ENCODE data around the gene WHRN. TPM values are rescaled to one million over a fixed set of nuclear protein-coding genes. Genes with fewer than 3 reads are reported as not detected.

WHRN gene
- total RNA-seq, 2 experiments from 2014 or later, result 0.19 to 2.1 TPM

DNA sequence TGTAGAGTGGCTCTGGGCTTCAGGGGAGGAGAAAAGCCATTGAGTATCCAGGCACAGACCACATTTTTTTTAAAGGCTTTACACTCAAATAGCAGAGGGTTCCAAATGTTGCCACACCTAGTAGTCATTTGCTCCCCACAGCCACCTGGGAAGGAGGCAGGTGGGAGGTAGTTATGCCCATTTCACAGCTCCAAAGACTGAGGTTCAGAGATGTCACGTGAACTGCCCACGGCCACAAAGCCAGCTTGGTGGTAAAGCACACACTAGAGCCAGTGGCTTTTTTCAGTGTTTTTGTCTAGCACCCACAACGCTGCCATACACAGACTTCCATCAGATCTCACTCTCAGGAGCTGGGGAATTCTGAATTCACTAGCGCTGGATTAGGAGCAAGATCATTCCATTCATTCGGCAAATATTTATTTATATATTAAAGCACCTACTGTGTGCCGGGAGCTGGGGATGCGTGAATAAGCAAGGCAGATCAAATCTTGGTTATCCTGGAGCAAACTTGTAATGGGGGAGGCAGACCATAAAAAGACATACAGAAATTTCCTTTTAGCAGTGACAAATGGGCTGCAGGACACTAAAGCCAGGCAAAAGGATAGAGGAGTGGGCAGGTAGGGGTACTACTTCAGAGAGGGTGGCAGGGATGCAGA is 7.4 kb downstream of the WHRN start:
- intact Hi-C loops (cut with micrococcal nuclease; ENCODE audit: unreplicated experiment), result no loop called here
- POLR2A ChIA-PET, result interaction anchor here (1.0 kb wide), 1 partner anchor 17 kb away, joined by 4 read pairs; no protein-coding TSS in a partner anchor
- Histone ChIP-seq H3K4me3 (ENCODE audit: low read depth, low read length, poor library complexity, severe bottlenecking) (no peak overlapping the region), H3K9me2 (ENCODE audit: insufficient read depth, low read length) (no peaks in the 10 kb centered on the region), H3K27ac (ENCODE audit: low read depth, low read length, poor library complexity, severe bottlenecking) (no peak overlapping the region), H4K20me1 (ENCODE audit: insufficient read depth, low read length) (no peaks in the 10 kb centered on the region), H3K4me2 (ENCODE audit: low read length) (no peak overlapping the region), H3K79me2 (ENCODE audit: insufficient read depth, low read depth, low read length) (no peaks in the 10 kb centered on the region), H2AFZ (ENCODE audit: low read length) (no peak overlapping the region), H3K36me3 (ENCODE audit: insufficient read depth, low read length) (no peaks in the 10 kb centered on the region), H3K4me1 (ENCODE audit: insufficient read depth, low read length, poor library complexity, severe bottlenecking) (peaks cover 17% of the 10 kb centered on the region), H3K9me3 (ENCODE audit: low read length) (no peaks in the 10 kb centered on the region)
- BruUV-seq (replicated peaks), result no TSS peak
- CTCF ChIA-PET (ENCODE audit: unreplicated experiment), result no interaction called here
- TF ChIP-seq EZH2phosphoT487 (IDR thresholded peaks at IDR 0.05; ENCODE audit: borderline replicate concordance, low read depth, low read length) (no peak), CTCF (conservative IDR thresholded peaks at IDR 0.05; ENCODE audit: low read length) (no peak)
- no peak for DNase-seq (ENCODE audit: low spot score)

- intact Hi-C loops (cut with micrococcal nuclease; ENCODE audit: unreplicated experiment), result no loop called here
- DNase-seq (ENCODE audit: low spot score), result no peak
- Histone ChIP-seq H3K4me2 (ENCODE audit: low read length) (no peak overlapping the region), H4K20me1 (ENCODE audit: insufficient read depth, low read length) (no peaks in the 10 kb centered on the region), H3K4me3 (ENCODE audit: low read depth, low read length, poor library complexity, severe bottlenecking) (no peak overlapping the region), H3K9me2 (ENCODE audit: insufficient read depth, low read length) (no peaks in the 10 kb centered on the region), H2AFZ (ENCODE audit: low read length) (no peak overlapping the region), H3K4me1 (ENCODE audit: insufficient read depth, low read length, poor library complexity, severe bottlenecking) (peaks cover 11% of the 10 kb centered on the region), H3K9me3 (ENCODE audit: low read length) (no peaks in the 10 kb centered on the region), H3K36me3 (ENCODE audit: insufficient read depth, low read length) (no peaks in the 10 kb centered on the region), H3K27ac (ENCODE audit: low read depth, low read length, poor library complexity, severe bottlenecking) (no peak overlapping the region), H3K79me2 (ENCODE audit: insufficient read depth, low read depth, low read length) (no peaks in the 10 kb centered on the region)
- ChIA-PET CTCF (ENCODE audit: unreplicated experiment) (no interaction called here), POLR2A (interaction anchor here (0.6 to 1.0 kb wide), 2 partner anchors 16 to 120 kb away, joined by 3 to 4 read pairs; no protein-coding TSS in a partner anchor)
- BruUV-seq (replicated peaks), result no TSS peak
- no peak for TF ChIP-seq CTCF (conservative IDR thresholded peaks at IDR 0.05; ENCODE audit: low read length)
- TF ChIP-seq EZH2phosphoT487 (IDR thresholded peaks at IDR 0.05; ENCODE audit: borderline replicate concordance, low read depth, low read length), result no peak
Observed at GRCh38 chr9:114497236-114497635, 8.0 kb downstream of the WHRN start.

GRCh38 chr9:114496011-114496410 is 9.3 kb downstream of the WHRN start:
- CTCF ChIA-PET (ENCODE audit: unreplicated experiment), result no interaction called here
- Histone ChIP-seq H3K9me2 (ENCODE audit: insufficient read depth, low read length) (no peaks in the 10 kb centered on the region), H3K9me3 (ENCODE audit: low read length) (no peaks in the 10 kb centered on the region), H2AFZ (ENCODE audit: low read length) (no peak overlapping the region), H3K4me1 (ENCODE audit: insufficient read depth, low read length, poor library complexity, severe bottlenecking) (peaks cover 10% of the 10 kb centered on the region), H3K79me2 (ENCODE audit: insufficient read depth, low read depth, low read length) (no peaks in the 10 kb centered on the region), H3K27ac (ENCODE audit: low read depth, low read length, poor library complexity, severe bottlenecking) (no peak overlapping the region), H3K4me3 (ENCODE audit: low read depth, low read length, poor library complexity, severe bottlenecking) (no peak overlapping the region), H3K4me2 (ENCODE audit: low read length) (no peak overlapping the region), H3K36me3 (ENCODE audit: insufficient read depth, low read length) (no peaks in the 10 kb centered on the region), H4K20me1 (ENCODE audit: insufficient read depth, low read length) (no peaks in the 10 kb centered on the region)
- TF ChIP-seq CTCF (conservative IDR thresholded peaks at IDR 0.05; ENCODE audit: low read length) (no peak), EZH2phosphoT487 (IDR thresholded peaks at IDR 0.05; ENCODE audit: borderline replicate concordance, low read depth, low read length) (no peak)
- no TSS peak for BruUV-seq (replicated peaks)
- intact Hi-C loops (cut with micrococcal nuclease; ENCODE audit: unreplicated experiment), result no loop called here
- DNase-seq (ENCODE audit: low spot score), result no peak
- POLR2A ChIA-PET, result interaction anchor here (0.6 to 1.2 kb wide), 2 partner anchors 44 to 108 kb away, joined by 3 read pairs; no protein-coding TSS in a partner anchor

Data from OCI-LY7 (cell line).